Measurements from ENCODE around the gene MPPED2.

MPPED2 gene

DNA sequence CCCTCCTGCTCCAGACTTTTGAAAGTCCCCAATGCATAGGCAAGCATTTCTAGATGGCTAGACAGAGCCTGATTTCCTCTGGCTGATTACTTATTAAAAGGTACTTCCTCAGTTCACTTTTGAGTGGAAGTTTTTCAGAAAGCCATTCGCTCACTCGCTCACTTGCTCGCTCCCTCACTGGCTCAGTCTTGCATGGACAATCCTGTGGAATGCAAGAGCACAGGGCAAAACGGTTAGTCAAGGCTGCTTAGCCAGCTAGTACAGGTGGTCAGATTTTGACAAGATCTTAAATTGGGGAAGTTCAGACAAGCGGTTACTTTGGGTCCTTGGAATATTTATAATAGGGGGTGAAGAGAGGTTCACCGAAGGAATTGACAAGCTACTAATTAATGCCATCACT, 162.3 kb downstream of the MPPED2 start:
- in situ Hi-C loops (cut with HindIII; ENCODE audit: low sequenced_read_pairs), result no loop called here

DNA sequence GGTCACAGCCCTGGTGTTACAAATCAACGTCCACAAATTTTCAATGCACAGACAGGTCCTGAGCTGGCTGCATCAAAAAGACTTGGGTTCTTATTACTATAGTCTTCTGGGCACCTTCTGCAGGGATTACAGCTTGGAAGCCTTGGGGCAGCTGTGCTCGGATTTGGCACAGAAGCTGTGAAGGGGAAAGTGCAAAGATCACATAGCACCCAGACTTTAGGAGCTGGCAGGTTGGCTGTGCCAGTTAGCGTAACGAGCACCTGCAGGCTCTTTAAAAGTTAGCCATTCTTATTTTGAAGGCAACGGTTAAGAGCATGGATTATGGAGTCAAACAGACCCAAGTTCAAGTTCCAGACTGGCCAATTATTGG, 162.9 kb downstream of the MPPED2 start:
- in situ Hi-C loops (cut with HindIII; ENCODE audit: low sequenced_read_pairs), result no loop called here

DNA sequence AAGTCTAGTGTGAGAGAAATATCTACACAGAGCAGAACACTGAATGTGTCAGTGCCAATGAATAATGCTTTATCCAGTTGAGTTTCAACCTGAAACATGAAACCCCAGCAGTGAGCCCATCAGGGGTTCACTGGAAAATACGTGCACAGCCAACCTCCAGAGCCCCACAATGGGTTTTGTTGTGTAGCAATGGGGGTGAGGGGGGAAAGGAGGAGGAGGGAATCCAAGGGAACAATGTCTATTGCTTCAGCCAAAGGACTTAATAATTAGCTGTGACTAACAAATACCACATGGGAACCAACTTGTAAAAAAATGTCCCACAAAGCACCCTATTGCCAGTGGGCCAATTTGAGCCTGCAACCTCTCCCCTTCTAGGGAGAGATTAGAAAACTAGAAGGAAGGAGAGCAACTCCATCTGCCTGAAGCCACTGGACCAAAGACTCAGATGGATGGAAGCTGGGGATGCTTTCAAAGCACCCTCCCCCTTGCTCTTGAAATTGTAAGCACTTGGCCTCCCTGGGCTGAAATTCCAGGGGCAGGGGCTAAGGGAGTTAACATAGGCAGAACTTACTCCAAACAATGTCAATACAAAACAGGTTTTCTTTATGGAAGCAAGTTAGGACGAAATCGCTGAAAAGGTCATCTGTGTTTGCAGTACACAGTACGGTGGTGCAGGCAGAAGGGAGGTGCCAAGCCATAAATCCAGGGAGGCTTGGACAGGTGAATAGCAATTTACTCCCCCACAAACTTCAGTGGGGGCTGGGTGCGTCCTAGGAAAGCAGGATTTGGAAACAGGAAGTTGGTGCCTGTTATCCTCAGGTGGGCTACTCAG, 163.5 kb downstream of the MPPED2 start:
- in situ Hi-C loops (cut with HindIII; ENCODE audit: low sequenced_read_pairs), result no loop called here

DNA sequence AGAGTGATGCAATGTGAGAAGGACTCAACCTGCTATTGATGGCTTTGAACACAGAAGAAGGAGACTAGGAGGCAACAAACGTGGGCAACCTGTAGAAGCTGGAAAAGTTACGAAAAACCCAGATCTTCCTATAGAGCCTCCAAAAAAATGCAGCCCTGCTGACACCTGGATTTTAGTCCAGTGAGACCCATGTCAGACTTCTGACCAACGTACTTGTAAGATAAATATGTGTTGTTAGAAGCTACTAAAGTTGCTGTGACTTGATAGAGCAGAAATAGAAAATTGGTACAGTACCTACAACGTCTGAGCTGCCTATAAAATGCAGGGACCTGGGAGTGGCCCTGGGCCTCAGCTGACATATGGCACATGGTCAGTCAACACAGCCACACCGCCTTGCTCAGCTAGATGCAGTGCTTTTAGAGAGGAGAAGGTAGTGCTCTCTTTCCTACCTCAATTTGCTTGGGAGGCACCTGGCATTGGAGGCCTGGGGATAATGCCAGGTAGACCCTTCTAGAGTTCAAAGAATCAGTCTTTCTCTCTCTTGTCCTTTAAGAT, 165.8 kb downstream of the MPPED2 start:
- in situ Hi-C loops (cut with HindIII; ENCODE audit: low sequenced_read_pairs), result no loop called here

DNA sequence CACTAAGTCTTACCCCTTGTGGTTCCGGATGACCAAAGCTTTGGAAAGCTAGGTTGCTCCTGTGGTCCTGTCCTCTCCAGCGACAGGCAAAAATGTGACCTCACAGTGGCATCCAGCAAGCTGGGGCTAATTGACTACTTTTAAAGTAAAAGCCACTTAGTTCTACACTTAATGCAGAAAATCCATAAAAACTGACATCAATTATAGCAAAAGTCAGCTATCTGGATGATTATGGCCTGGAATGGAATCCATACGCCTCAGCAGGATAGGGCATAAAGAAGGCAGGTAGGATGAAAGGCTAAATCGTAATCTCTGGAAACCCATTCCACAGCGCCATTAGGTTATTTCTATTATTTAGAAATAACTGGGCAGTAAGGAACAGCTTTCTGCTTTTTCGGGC, 171.3 kb downstream of the MPPED2 start:
- in situ Hi-C loops (cut with HindIII; ENCODE audit: low sequenced_read_pairs), result no loop called here

DNA sequence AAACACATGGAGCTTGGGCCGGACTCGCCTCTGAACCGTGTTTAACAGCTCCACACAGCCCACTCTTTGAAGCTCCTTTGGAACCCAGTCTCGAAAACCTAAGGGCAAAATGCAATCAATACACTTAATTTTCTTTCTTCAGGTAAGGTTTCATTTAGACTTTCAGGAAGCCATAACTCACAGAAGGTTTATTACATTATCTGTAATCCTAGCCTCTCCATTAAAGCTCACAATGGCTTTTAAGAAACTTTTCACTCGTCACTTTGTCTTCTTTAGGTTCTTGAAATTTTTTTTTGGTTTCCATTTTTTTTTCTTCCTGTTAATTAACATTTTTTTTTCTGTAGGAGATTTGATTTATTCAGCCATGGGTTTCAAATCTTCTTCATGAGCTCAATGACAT, 171.9 kb downstream of the MPPED2 start:
- in situ Hi-C loops (cut with HindIII; ENCODE audit: low sequenced_read_pairs), result no loop called here

DNA sequence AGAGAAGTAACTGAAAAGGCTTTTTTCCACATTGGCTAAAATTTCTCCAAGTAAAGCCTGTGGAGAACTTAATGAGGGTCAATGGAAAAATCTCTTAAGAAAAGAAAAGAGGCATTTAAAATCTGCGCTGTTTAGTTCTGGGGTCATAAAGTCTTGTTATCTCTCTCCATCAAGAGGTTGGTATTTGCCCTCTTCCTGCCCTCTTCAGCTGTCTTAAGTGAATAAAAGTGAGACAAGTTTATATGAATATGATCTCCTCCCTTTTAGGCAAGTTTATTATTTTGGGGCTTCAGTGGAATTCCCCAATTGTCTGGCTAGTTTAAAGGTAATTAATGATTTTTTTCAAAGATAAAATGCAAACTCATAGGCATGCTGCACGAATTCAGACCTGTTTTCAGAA, 173.6 kb downstream of the MPPED2 start:
- in situ Hi-C loops (cut with HindIII; ENCODE audit: low sequenced_read_pairs), result no loop called here

DNA sequence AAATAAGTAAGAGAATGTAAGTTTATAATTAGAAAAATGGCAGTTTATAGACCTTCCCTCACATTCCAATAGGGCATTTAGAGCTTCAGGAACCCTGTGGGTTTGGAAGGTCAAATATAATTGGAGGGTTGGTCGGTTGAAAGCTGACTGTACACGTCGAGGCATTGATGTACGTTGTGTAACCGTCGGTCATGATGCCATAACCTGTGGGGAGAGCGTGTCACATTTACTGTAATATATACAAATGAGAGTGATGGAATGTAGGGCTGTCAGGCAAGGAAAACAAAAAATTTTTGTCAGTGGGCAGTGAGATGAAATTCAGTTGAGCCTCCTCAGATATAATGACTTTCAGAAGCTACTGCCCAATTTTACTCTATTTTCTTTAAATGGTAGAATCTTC, 174.8 kb downstream of the MPPED2 start:
- in situ Hi-C loops (cut with HindIII; ENCODE audit: low sequenced_read_pairs), result no loop called here

DNA sequence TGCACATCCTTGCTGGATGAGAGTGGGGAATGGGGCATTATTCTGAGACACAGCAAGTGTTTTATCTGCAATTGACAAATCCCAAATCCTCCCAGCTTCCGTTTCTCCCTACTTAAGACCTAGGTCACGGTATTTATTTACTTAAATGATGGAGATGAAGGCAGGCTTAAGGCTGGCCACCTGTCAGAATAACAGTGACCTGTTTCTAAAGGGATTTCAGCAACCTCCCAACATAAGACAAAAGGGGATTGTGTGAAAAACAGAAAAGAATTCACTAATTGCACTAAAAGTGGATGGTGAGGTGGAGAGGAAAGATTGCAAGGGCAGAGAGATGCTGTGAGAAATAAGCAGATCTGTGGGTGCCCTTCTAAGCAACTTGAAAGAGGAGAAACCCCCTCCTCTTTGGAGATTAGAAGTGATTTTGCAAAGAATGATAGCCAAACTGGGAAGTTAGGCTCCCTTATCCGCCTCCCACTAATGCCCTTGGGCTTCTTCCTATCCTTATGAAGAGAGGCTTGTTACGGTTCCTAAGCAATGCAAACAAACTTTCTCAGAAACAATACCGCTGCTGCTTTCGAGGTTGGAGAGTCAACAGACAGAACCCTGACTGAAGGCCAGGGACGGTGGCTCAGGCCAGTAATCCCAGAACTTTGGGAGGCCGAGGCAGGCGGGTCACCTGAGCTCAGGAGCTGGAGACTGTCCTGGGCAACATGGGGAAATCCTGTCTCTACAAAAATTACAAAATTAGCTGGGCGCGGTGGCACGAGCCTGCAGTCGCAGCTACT, 179.0 kb downstream of the MPPED2 start:
- in situ Hi-C loops (cut with HindIII; ENCODE audit: low sequenced_read_pairs), result no loop called here

DNA sequence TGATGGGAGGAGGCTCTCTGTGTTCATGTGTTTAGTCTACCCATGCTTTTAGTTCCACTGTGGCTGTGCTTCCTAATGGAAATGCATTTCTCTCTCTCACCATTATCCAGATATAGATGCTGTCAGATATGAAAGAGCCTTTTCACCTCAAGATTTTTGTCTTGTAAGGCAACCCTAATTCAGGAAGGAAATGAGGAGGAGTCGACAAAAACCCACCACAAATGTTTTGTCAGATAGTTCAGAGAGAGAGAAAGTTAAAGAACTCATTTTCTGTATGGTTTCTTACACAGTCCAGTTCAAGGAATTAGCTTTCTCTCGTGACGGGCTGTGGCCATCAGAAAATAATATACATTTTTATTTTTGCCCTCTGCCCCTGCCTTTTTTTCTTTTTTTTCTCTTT, 180.8 kb downstream of the MPPED2 start:
- in situ Hi-C loops (cut with HindIII; ENCODE audit: low sequenced_read_pairs), result no loop called here

DNA sequence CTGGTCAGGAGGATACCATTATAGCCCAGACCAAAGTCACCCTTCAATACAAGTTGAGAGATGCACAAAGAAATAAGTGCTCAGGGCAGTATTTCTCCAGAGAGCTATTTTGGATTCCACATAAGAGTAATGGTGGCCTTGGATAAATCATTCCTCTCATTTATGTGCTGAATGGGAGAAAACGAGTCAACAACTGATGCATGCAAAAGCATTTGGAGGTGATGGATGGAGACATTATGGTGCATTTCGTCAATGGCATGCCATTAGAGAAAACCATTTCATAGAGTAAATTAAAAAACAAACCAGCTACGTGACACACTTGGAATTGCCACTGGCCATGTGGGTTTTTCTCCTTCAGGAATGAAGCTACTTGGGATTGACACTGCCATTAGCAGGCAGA, 182.0 kb downstream of the MPPED2 start:
- in situ Hi-C loops (cut with HindIII; ENCODE audit: low sequenced_read_pairs), result no loop called here

DNA sequence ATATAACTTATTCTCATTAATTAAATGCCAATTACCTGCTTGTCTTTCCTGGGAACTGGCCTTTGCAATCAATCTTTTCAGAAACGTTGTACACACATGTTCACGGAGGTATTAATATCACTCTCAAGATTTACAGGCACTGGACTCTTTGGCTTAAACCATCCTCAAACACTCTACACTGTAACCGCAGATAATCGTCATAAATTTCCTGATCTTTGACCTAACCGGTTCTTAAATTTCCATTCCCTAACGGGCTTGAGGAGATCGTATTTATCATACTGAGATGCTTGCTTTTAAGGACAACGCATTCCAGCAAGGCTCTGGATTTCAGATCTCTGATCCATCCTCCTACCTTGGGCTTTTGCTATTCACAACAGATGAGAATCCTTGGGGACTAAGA, 190.4 kb downstream of the MPPED2 start:
- in situ Hi-C loops (cut with HindIII; ENCODE audit: low sequenced_read_pairs), result no loop called here

DNA sequence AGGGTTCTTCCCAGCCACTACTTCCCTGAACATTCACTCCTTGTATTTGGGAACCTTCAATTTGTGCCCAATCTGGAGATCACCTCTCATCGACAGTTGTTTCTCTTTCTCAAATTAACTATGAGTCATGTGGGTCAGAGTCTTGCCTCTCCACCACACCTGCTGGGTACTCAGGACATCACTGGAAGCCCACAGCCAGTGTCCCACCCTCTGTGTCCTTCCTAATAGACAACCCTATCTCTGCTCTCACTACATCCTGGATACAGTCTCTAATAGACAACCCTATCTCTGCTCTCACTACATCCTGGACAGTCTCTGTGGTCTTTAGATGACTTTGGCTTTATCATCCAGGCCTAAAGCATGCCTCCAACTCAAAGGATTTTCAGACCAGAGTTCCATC, 193.1 kb downstream of the MPPED2 start:
- in situ Hi-C loops (cut with HindIII; ENCODE audit: low sequenced_read_pairs), result no loop called here

DNA sequence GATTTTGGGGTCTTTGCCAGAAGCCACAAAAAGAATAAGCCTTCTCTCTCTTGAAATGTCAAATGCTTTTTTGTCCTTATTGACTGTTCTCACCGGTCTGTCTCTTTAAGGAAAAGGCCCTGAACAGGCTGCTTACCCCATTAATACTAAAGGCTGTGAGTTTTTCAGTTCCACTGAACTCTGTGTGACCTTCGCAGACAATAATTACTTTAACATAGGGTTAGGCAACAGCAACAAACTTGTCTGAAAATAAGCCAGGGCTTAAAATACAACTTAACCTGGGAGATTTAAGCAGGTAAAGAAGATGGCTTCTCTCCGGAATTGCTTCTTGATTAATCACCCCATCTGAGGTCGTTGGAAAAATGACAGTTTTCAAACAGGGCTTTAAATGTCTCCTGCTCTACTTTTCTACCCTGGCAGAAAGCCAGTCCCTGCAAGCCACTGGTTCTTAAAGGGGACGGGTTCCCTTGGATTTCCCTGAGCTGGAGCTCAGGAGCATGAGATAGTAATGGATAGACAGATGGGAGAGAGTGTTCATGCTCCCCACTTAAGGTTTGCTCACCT, 193.8 kb downstream of the MPPED2 start:
- in situ Hi-C loops (cut with HindIII; ENCODE audit: low sequenced_read_pairs), result no loop called here

DNA sequence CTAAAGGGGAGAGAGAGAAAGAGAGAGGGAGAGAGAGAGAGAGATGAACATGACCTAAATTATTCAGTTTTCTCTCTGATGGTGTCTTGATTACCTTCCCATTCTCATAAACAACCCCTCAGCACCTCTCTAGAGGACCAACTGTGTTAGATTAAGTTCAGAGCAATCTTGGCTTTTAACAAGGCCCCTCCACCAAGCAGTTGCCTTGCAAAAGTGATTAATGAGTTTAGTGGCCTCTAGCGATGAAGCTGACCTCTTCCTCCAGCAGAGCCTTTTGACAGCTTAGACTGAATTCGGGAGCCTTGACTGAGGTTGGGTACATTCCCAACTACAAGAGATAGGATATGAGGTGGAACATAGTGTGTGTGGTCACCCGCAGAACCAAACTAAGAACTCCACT, 197.2 kb downstream of the MPPED2 start:
- in situ Hi-C loops (cut with HindIII; ENCODE audit: low sequenced_read_pairs), result no loop called here

DNA sequence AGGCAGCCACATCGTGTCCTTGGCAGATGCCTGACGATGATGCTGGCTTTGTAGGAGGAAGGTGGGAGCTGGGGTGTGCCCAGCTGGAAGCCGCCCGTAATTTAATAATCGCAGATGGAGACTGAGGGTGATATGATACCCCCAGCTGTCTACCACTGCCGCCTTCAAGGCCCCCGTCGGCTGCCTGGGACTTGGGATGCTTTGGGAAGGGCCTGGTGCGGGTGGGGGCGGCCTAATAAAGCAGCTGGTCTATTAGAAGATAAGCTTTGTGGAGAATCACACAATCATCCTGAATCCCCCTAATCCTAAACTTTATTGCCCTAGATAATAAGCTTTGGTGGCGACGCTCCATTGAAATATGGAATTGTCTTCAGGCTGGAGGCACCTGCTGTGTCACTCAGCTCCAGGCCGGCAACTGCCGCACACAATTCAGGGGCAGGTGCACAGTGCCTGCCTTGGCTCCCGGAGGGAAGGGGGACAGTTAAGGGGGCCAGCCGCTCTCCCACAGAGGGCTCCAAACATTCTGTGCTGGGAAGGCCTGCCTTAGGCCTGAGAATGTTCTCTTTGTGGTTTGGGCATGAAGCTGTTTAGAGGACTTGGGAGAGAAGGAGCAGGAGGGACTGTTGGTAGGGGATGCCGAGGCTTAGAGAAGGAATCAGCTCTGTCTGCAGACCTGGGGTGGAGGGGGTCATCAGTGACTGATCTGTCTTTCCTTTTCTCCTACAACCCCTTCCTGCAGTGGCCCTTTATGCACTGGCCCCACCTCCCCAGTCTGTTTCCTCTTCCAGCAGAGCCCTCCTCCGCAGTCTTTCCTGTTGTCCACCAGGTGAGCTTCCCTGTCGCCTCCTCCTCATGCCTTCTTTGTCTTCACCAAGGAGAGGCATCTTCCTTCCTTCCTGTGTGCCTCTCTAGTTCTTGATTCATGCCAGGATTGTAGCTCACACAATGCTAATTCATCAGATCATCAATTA, 198.0 kb downstream of the MPPED2 start:
- in situ Hi-C loops (cut with HindIII; ENCODE audit: low sequenced_read_pairs), result no loop called here

DNA sequence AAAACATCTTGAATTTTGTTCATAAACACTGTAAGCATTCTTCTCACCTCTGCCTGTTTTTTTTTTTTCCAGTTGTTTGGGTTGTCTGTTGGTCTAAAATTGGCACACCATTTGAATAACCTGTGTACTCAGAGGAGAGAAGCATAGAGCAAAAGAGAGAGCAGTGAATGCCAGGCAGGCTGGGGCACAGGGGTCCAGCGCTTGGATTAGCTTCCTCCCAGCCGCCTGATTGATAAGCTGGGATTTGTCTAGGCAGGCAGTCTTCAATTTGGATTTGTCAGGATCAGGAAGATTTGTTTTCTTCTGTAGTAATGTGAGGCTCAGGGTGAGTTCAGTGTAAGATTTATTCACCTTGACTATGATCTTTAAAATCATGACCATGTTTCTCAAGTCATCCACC, 204.3 kb downstream of the MPPED2 start:
- in situ Hi-C loops (cut with HindIII; ENCODE audit: low sequenced_read_pairs), result no loop called here

DNA sequence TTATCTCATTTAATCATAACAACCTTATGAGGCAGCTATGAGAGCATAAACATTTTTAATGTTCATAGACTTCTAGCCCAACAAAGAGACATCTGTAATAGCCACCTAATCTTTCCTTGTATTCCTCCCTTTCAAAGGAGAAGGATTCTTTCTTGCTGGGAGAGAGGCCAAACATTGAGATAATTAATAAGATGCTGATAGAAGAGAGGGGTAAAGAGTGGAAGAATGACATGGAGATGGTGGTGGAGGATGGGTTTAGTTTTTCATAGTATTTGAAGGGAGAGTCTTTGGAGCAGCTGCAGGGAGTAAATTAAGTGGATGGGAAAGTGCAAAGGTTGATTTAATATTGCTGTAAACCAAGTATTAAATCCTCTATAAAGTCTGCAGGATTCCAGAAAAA, 205.3 kb downstream of the MPPED2 start:
- in situ Hi-C loops (cut with HindIII; ENCODE audit: low sequenced_read_pairs), result no loop called here

DNA sequence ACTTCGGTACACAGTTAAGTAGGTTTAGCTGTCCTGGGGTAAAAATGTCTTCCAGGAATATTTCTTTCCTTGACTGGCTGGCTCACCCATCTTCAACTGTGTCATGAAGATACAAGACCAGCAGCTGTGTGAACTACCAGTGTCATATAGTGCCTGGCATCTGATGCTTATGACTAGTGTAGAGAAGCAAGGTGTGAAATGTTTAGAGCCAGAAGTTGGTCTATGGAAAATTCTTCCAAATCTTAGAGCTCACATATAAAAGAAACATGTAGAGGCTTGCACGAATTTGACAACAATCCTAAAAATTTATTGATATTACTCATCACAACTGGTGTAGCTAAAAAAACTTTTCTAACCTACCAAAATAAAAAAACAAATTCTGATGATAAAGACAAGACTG, 208.8 kb downstream of the MPPED2 start:
- in situ Hi-C loops (cut with HindIII; ENCODE audit: low sequenced_read_pairs), result no loop called here

DNA sequence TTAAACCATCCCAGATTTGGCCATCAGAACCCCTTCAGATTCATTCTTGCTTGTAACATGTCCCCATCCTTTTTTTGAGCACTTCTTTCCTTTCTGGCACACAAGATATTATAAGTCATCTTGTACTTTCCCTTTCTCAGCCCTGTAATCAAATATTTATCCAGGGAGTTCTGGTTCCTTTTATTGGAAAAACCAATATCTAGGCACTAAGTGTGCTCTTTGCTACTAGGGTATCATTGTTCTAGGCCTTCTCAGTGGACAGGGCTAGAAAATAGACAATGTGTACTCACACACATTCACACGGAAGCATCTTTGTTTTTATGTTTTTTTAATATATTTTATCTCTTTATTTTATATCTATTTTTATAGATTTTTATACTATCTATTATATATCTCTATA, 216.0 kb downstream of the MPPED2 start:
- in situ Hi-C loops (cut with HindIII; ENCODE audit: low sequenced_read_pairs), result no loop called here

DNA sequence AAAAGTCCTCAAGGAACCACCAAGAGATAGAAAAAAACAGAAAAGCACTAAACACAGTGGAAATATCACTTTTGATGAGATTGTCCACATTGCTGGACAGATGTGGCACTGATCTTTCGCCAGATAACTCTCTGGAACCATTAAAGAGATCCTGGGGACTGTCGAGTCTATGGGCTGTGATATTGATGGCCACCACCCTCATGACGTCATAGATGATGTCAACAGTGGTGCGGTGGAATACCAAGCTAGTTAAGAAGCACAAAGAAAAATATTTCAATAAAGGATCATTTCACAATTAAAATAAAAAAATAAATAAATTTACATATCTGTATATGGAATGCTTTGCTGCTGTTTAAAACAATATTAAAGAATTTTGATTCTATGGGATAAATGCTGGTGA, 217.8 kb downstream of the MPPED2 start:
- in situ Hi-C loops (cut with HindIII; ENCODE audit: low sequenced_read_pairs), result no loop called here
